Measurements from ENCODE around the gene CACNA1C. TPM values are rescaled to one million over a fixed set of nuclear protein-coding genes. Genes with fewer than 3 reads are reported as not detected.

CACNA1C gene
- total and polyA plus RNA-seq, 4 donors: 4.3 to 114 (median 46.3) TPM

GRCh38 chr12:2288875-2289274 lies 236.1 kb downstream of the CACNA1C start:
- intact Hi-C loops (cut with DNase I): loop anchor here (5.0 to 10.0 kb wide), 4 partner anchors 48 to 296 kb away; no protein-coding TSS in a partner anchor
- Histone ChIP-seq H3K27ac (ENCODE audit: low read depth in 1 of 2, low read length in 2 of 2) (peak overlapping the region in 1 of 2 donors; percentile 41), H3K4me1 (ENCODE audit: control insufficient read depth in 1 of 2, insufficient read depth in 2 of 2, low read length in 2 of 2) (peaks cover 3 to 20% of the 10 kb centered on the region in 2 donors), H3K27me3 (ENCODE audit: control insufficient read depth in 1 of 2, insufficient read depth in 2 of 2, low read length in 1 of 2) (no peaks in the 10 kb centered on the region), H3K9me3 (ENCODE audit: control insufficient read depth, low read length) (no peaks in the 10 kb centered on the region), H3K36me3 (ENCODE audit: control insufficient read depth in 1 of 2, insufficient read depth in 2 of 2, low read length in 1 of 2) (no peaks in the 10 kb centered on the region), H3K4me3 (ENCODE audit: low read length in 2 of 2) (no peak overlapping the region)
- 83 to 86% methylated on average over 5 of the region's 5 CpGs for WGBS, 2 donors
- DNase-seq (no peak), ATAC-seq (ENCODE audit: low FRiP score) (no peak)

DNA sequence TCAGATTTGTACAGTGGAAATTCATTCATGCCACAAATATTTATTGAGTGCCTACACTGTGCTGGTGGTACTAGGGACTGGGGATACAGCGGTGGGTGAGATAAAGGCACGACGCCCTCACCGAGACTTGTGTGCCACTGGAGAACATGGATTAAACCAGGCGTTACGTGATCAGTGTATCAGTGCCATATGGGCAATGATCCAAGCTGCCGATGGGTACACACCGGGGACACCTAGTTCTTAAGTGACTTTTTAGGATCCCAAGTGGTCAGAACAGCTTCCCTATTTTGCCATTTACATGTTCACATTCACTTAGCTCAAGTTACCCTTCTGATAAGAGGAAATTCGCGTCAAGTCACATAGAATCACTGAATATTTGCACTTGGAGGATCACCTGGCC lies 236.7 kb downstream of the CACNA1C start:
- no peak for ATAC-seq (ENCODE audit: low FRiP score)
- H3K27ac ChIP-seq (ENCODE audit: low read depth in 1 of 2, low read length in 2 of 2): peak overlapping the region in 1 of 2 donors; percentile 19
- H3K27me3 ChIP-seq (ENCODE audit: control insufficient read depth in 1 of 2, insufficient read depth in 2 of 2, low read length in 1 of 2): no peaks in the 10 kb centered on the region
- peaks cover 3 to 18% of the 10 kb centered on the region in 2 donors for H3K4me1 ChIP-seq (ENCODE audit: control insufficient read depth in 1 of 2, insufficient read depth in 2 of 2, low read length in 2 of 2)
- intact Hi-C loops (cut with DNase I): loop anchor here (5.0 to 10.0 kb wide), 4 partner anchors 48 to 295 kb away; no protein-coding TSS in a partner anchor
- H3K4me3 ChIP-seq (ENCODE audit: low read length in 2 of 2): no peak overlapping the region
- H3K36me3 ChIP-seq (ENCODE audit: control insufficient read depth in 1 of 2, insufficient read depth in 2 of 2, low read length in 1 of 2): no peaks in the 10 kb centered on the region
- H3K9me3 ChIP-seq (ENCODE audit: control insufficient read depth, low read length): no peaks in the 10 kb centered on the region
- DNase-seq: no peak
- 56 to 65% methylated on average over 10 of the region's 10 CpGs for WGBS, 2 donors

GRCh38 chr12:2290091-2290490 lies 237.3 kb downstream of the CACNA1C start:
- DNase-seq (no peak), ATAC-seq (ENCODE audit: low FRiP score) (no peak)
- H3K27me3 ChIP-seq (ENCODE audit: control insufficient read depth in 1 of 2, insufficient read depth in 2 of 2, low read length in 1 of 2): no peaks in the 10 kb centered on the region
- H3K4me1 ChIP-seq (ENCODE audit: control insufficient read depth in 1 of 2, insufficient read depth in 2 of 2, low read length in 2 of 2): peaks cover 3 to 13% of the 10 kb centered on the region in 2 donors
- no peak overlapping the region for H3K27ac ChIP-seq (ENCODE audit: low read depth in 1 of 2, low read length in 2 of 2)
- H3K4me3 ChIP-seq (ENCODE audit: low read length in 2 of 2): no peak overlapping the region
- H3K36me3 ChIP-seq (ENCODE audit: control insufficient read depth in 1 of 2, insufficient read depth in 2 of 2, low read length in 1 of 2): no peaks in the 10 kb centered on the region
- intact Hi-C loops (cut with DNase I): no loop called here
- 57 to 81% methylated on average over 4 of the region's 4 CpGs for WGBS, 2 donors
- no peaks in the 10 kb centered on the region for H3K9me3 ChIP-seq (ENCODE audit: control insufficient read depth, low read length)

- WGBS, 2 donors: 68 to 73% methylated on average over 6 of the region's 6 CpGs
- ATAC-seq (ENCODE audit: low FRiP score) (no peak), DNase-seq (no peak)
- peaks cover 3 to 10% of the 10 kb centered on the region in 2 donors for H3K4me1 ChIP-seq (ENCODE audit: control insufficient read depth in 1 of 2, insufficient read depth in 2 of 2, low read length in 2 of 2)
- no peaks in the 10 kb centered on the region for H3K36me3 ChIP-seq (ENCODE audit: control insufficient read depth in 1 of 2, insufficient read depth in 2 of 2, low read length in 1 of 2)
- no peaks in the 10 kb centered on the region for H3K27me3 ChIP-seq (ENCODE audit: control insufficient read depth in 1 of 2, insufficient read depth in 2 of 2, low read length in 1 of 2)
- intact Hi-C loops (cut with DNase I): no loop called here
- no peak overlapping the region for H3K27ac ChIP-seq (ENCODE audit: low read depth in 1 of 2, low read length in 2 of 2)
- no peak overlapping the region for H3K4me3 ChIP-seq (ENCODE audit: low read length in 2 of 2)
- H3K9me3 ChIP-seq (ENCODE audit: control insufficient read depth, low read length): no peaks in the 10 kb centered on the region
Measured at GRCh38 chr12:2290516-2291065, 237.8 kb downstream of the CACNA1C start.

DNA sequence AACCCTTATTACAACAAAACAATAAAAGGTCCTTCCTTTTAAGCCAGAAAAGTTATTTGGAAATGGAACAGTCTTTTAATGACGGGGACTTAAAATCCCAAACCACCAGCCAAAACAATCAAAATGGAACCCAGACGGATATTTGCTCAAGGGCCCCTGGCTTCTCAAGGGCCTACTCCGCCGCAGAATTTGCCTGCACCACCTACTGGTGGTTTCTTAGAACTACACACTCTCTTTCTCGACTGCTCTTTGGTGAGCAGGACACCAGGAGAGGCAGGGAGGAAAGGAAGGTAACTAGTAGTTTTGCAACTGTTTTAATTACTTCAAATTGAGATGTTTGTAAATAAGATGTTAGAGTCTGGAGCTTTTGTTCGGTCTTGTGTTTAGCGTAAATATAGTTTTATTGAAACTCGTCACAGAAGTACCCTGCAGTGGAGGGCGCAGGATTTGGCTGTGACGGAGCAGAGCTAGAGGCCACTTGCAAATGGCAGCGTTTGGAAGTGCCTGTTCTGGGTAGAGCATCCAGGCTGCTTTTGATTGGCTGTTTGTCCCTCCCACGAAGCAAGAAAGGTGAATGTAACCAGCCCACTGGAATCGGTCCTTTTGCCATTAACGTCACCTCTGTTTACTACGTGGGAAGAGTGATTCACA lies 238.5 kb downstream of the CACNA1C start:
- Histone ChIP-seq H3K27ac (ENCODE audit: low read depth in 1 of 2, low read length in 2 of 2) (no peak overlapping the region), H3K4me1 (ENCODE audit: control insufficient read depth in 1 of 2, insufficient read depth in 2 of 2, low read length in 2 of 2) (peaks cover 3 to 10% of the 10 kb centered on the region in 2 donors)
- no peak for ATAC-seq (ENCODE audit: low FRiP score)

DNA sequence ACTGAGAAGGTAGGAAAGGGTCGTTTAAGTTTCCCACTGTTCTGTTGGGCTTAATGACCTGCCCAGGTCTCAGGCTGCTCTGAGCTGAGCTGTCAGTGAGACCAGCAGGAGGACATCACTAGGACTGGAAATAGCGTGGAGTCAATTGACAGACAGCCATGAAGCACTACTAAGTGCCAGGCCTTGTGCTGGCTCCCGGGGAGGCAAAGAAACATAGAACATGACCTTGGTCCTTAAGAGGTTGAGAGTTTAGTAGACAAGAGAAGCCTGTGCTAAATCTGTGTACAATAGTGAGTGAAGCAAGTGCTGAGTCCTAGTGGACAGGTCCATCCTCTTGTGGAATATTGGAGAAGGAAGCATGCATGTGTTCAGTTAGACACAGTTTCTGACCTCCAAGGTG lies 239.2 kb downstream of the CACNA1C start:
- H3K4me1 ChIP-seq (ENCODE audit: control insufficient read depth in 1 of 2, insufficient read depth in 2 of 2, low read length in 2 of 2): peaks cover 2 to 10% of the 10 kb centered on the region in 2 donors
- no peaks in the 10 kb centered on the region for H3K9me3 ChIP-seq (ENCODE audit: control insufficient read depth, low read length)
- H3K36me3 ChIP-seq (ENCODE audit: control insufficient read depth in 1 of 2, insufficient read depth in 2 of 2, low read length in 1 of 2): no peaks in the 10 kb centered on the region
- H3K4me3 ChIP-seq (ENCODE audit: low read length in 2 of 2): no peak overlapping the region
- DNase-seq: no peak
- WGBS, 2 donors: 60 to 76% methylated on average over 3 of the region's 3 CpGs
- ATAC-seq (ENCODE audit: low FRiP score): no peak
- H3K27ac ChIP-seq (ENCODE audit: low read depth in 1 of 2, low read length in 2 of 2): no peak overlapping the region
- intact Hi-C loops (cut with DNase I): no loop called here
- H3K27me3 ChIP-seq (ENCODE audit: control insufficient read depth in 1 of 2, insufficient read depth in 2 of 2, low read length in 1 of 2): no peaks in the 10 kb centered on the region

More for the DNA sequence above, 238.5 kb downstream of the CACNA1C start:
- Histone ChIP-seq H3K27me3 (ENCODE audit: control insufficient read depth in 1 of 2, insufficient read depth in 2 of 2, low read length in 1 of 2) (no peaks in the 10 kb centered on the region), H3K9me3 (ENCODE audit: control insufficient read depth, low read length) (no peaks in the 10 kb centered on the region), H3K36me3 (ENCODE audit: control insufficient read depth in 1 of 2, insufficient read depth in 2 of 2, low read length in 1 of 2) (no peaks in the 10 kb centered on the region), H3K4me3 (ENCODE audit: low read length in 2 of 2) (no peak overlapping the region)
- no peak for DNase-seq
- intact Hi-C loops (cut with DNase I): no loop called here
- WGBS, 2 donors: 62 to 63% methylated on average over 15 of the region's 15 CpGs

DNA sequence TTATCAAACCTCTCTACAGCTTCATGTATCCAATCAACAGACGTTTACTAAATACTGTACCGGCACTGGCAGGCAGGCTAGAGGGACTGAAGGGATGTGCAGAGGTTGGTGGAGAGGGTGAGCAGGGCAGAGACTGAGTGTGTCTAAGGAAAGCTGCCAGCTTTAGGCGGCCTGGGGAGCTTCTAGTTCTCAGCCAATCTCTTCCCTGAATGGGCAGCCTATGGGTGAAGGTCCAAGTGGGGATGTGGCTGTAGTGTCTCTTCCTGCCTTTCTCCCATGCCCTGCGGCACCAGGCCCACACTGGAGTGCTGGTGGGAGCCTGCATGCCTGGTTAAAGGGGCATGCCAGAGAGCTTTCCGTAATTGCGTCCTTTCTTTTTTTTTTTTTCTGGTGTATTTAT lies 239.8 kb downstream of the CACNA1C start:
- no peaks in the 10 kb centered on the region for H3K27me3 ChIP-seq (ENCODE audit: control insufficient read depth in 1 of 2, insufficient read depth in 2 of 2, low read length in 1 of 2)
- DNase-seq: no peak
- intact Hi-C loops (cut with DNase I): no loop called here
- 16 to 26% methylated on average over 6 of the region's 6 CpGs for WGBS, 2 donors
- H3K36me3 ChIP-seq (ENCODE audit: control insufficient read depth in 1 of 2, insufficient read depth in 2 of 2, low read length in 1 of 2): no peaks in the 10 kb centered on the region
- H3K27ac ChIP-seq (ENCODE audit: low read depth in 1 of 2, low read length in 2 of 2): no peak overlapping the region
- ATAC-seq (ENCODE audit: low FRiP score): no peak
- no peak overlapping the region for H3K4me3 ChIP-seq (ENCODE audit: low read length in 2 of 2)
- no peaks in the 10 kb centered on the region for H3K9me3 ChIP-seq (ENCODE audit: control insufficient read depth, low read length)
- peaks cover 0 to 8% of the 10 kb centered on the region in 2 donors for H3K4me1 ChIP-seq (ENCODE audit: control insufficient read depth in 1 of 2, insufficient read depth in 2 of 2, low read length in 2 of 2)

DNA sequence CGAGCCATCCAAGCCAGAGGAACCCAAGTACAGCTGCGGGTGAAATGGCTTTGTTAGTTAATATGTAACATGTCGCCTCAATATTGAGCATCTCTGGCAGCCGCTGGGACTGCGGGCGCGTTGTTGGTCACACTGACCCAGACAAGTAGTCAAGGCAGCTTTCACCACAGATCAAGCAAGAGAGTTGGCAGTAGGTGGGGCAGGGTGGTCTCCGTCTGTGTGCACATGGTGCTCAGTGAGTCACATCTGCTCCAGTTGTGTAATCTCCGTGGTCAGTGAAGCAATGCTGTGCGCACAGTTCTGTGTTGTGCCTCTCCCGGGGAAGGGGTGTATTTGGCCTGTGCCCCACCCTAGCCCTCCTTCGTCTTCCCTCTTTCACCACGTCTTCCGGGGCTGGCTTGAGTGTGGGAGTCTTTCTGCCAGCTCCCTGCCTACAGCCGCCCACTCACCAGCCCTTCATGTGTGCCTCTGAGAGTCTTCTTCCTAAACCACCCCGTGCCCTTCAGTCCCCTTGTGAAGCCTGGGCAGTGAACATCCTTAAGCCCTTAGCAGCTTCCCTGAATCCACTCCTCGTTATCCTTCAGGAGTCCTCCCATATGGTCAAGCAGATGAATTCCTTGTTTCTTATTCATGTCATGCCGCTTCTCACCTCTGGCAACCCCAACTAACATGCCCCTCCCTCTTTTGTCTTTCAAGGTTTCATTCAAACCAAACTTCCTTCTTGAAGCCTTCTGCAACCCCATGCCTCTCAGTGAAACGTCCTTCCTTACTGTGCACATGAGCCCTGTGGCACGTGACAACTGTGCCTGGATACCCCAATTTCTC lies 242.1 kb downstream of the CACNA1C start:
- peak in 1 of 2 donors; percentile 68 for DNase-seq
- H3K4me1 ChIP-seq (ENCODE audit: control insufficient read depth in 1 of 2, insufficient read depth in 2 of 2, low read length in 2 of 2): no peaks in the 10 kb centered on the region
- no peak overlapping the region for H3K27ac ChIP-seq (ENCODE audit: low read depth in 1 of 2, low read length in 2 of 2)
- H3K4me3 ChIP-seq (ENCODE audit: low read length in 2 of 2): no peak overlapping the region
- WGBS, 2 donors: 84 to 85% methylated on average over 20 of the region's 20 CpGs
- ATAC-seq (ENCODE audit: low FRiP score): peak; percentile 12
- H3K36me3 ChIP-seq (ENCODE audit: control insufficient read depth in 1 of 2, insufficient read depth in 2 of 2, low read length in 1 of 2): no peaks in the 10 kb centered on the region
- H3K9me3 ChIP-seq (ENCODE audit: control insufficient read depth, low read length): no peaks in the 10 kb centered on the region
- no peaks in the 10 kb centered on the region for H3K27me3 ChIP-seq (ENCODE audit: control insufficient read depth in 1 of 2, insufficient read depth in 2 of 2, low read length in 1 of 2)
- intact Hi-C loops (cut with DNase I): no loop called here
